Fibroblast of lung (primary cell): ENCODE results near the gene ITIH3. TPM values are rescaled to one million over a fixed set of nuclear protein-coding genes. Genes with fewer than 3 reads are reported as not detected.

Experiments used
- DNase-seq, 2 donors: peaks; one replicate each; pipeline versions ENCODE4 v3.0.0 to v3.0.0-alpha.2; 2010; ENCODE audit warnings: low read depth in 2 of 2
- H2AFZ ChIP-seq: 2 replicates; pipeline ENCODE4 v1.5.1; 2012; ENCODE audit warnings: low read length, control low read depth, inconsistent platforms
- H3K27ac ChIP-seq: 2 replicates; pipeline ENCODE4 v1.5.1; 2011; ENCODE audit warnings: low read length, control low read depth; ENCODE audit not compliant: insufficient read depth
- H3K27me3 ChIP-seq: 2 replicates; pipeline ENCODE4 v1.5.1; 2011; ENCODE audit warnings: mild to moderate bottlenecking, low read length; ENCODE audit not compliant: control insufficient read depth, insufficient read depth
- H3K36me3 ChIP-seq: 2 replicates; pipeline ENCODE4 v1.5.1; 2011; ENCODE audit warnings: low read length; ENCODE audit not compliant: control insufficient read depth, insufficient read depth
- H3K4me1 ChIP-seq: 2 replicates; pipeline ENCODE4 v1.5.1; 2011; ENCODE audit warnings: low read length; ENCODE audit not compliant: control insufficient read depth, insufficient read depth; ENCODE audit errors: extremely low read depth
- H3K4me2 ChIP-seq: 2 replicates; pipeline ENCODE4 v1.5.1; 2011; ENCODE audit warnings: low read length, control low read depth; ENCODE audit not compliant: insufficient read depth; ENCODE audit errors: extremely low read depth
- H3K4me3 ChIP-seq, 4 experiments: fragments of 200-600 bp in 1 of 4; sonication (generic) in 1 of 4; replicated peaks in 1 of 4; 2 replicates each; pipeline ENCODE4 v1.5.1; 2011 to 2016; ENCODE audit warnings: low read length in 4 of 4, low read depth in 3 of 4, mild to moderate bottlenecking in 3 of 4, control low read depth in 2 of 4, inconsistent platforms in 1 of 4, mixed read lengths in 1 of 4; ENCODE audit not compliant: insufficient read depth in 1 of 4; ENCODE audit errors: control extremely low read depth in 1 of 4
- H3K79me2 ChIP-seq: 2 replicates; pipeline ENCODE4 v1.5.1; 2012; ENCODE audit warnings: mild to moderate bottlenecking, low read length, inconsistent platforms; ENCODE audit not compliant: control insufficient read depth, insufficient read depth
- H3K9ac ChIP-seq: 2 replicates; pipeline ENCODE4 v1.5.1; 2011; ENCODE audit warnings: mild to moderate bottlenecking, low read length, control low read depth; ENCODE audit not compliant: insufficient read depth
- H3K9me3 ChIP-seq: 2 replicates; pipeline ENCODE4 v1.5.1; 2012; ENCODE audit warnings: low read depth, low read length; ENCODE audit not compliant: control insufficient read depth, insufficient read depth
- H4K20me1 ChIP-seq: 2 replicates; pipeline ENCODE4 v1.5.1; 2011; ENCODE audit warnings: low read length; ENCODE audit not compliant: control insufficient read depth, insufficient read depth; ENCODE audit errors: extremely low read depth
- EZH2 ChIP-seq: IDR thresholded peaks from 2 replicates; pipeline ENCODE4 v1.5.1; 2012; ENCODE audit warnings: low read length, control low read depth, mild to moderate bottlenecking; ENCODE audit errors: missing control alignments
- polyA plus RNA-seq, 2 donors: library from polyadenylated mRNA; depleted of rRNA in 1 of 2; stranded (reverse) in 1 of 2; unstranded in 1 of 2; fragments of >200 nt; gene quantifications; 2 replicates each; pipeline ENCODE4 v1.2.1, GENCODE V29; 2011 to 2012; ENCODE audit warnings: missing spikeins in 1 of 2
- total RNA-seq: library from RNA; depleted of rRNA; stranded (reverse); fragments of >200 nt; gene quantifications from 2 replicates; pipeline ENCODE4 v1.2.1, GENCODE V29; 2014
- TF ChIP-seq, protein P1 (sequence below), 2 donors: IDR thresholded peaks in 1 of 2; conservative IDR thresholded peaks in 1 of 2; 1 replicate in 1 of 2; 2 replicates in 1 of 2; pipeline ENCODE4 v1.5.1; 2011 to 2012; ENCODE audit warnings: low read length in 2 of 2, control low read depth in 1 of 2, inconsistent platforms in 1 of 2, low read depth in 1 of 2, mild to moderate bottlenecking in 1 of 2

Gene ITIH3
- total and polyA plus RNA-seq, 2 donors (not counting 1 experiment from before 2014, with no cell fraction given), result 0.17 to 1.5 TPM

- H3K9me3 ChIP-seq, result no peaks in the 10 kb centered on the region
- no peak overlapping the region for H3K4me2 ChIP-seq
- no peak overlapping the region for H2AFZ ChIP-seq
- TF ChIP-seq, protein P1, sequence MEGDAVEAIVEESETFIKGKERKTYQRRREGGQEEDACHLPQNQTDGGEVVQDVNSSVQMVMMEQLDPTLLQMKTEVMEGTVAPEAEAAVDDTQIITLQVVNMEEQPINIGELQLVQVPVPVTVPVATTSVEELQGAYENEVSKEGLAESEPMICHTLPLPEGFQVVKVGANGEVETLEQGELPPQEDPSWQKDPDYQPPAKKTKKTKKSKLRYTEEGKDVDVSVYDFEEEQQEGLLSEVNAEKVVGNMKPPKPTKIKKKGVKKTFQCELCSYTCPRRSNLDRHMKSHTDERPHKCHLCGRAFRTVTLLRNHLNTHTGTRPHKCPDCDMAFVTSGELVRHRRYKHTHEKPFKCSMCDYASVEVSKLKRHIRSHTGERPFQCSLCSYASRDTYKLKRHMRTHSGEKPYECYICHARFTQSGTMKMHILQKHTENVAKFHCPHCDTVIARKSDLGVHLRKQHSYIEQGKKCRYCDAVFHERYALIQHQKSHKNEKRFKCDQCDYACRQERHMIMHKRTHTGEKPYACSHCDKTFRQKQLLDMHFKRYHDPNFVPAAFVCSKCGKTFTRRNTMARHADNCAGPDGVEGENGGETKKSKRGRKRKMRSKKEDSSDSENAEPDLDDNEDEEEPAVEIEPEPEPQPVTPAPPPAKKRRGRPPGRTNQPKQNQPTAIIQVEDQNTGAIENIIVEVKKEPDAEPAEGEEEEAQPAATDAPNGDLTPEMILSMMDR (conservative IDR thresholded peaks at IDR 0.05 in 1 of 2, IDR thresholded peaks at IDR 0.05 in 1 of 2; ENCODE audit: low read depth in 1 of 2, low read length in 2 of 2), result no peak
- TF ChIP-seq EZH2, result no peak
- no peak overlapping the region for H3K27ac ChIP-seq
- no peak overlapping the region for H3K9ac ChIP-seq
- no peaks in the 10 kb centered on the region for H3K36me3 ChIP-seq
- H3K27me3 ChIP-seq, result peaks cover 17% of the 10 kb centered on the region
- DNase-seq, result no peak
- no peaks in the 10 kb centered on the region for H3K4me1 ChIP-seq
- no peak overlapping the region for H3K4me3 ChIP-seq
- no peaks in the 10 kb centered on the region for H3K79me2 ChIP-seq
- H4K20me1 ChIP-seq, result no peaks in the 10 kb centered on the region
Observed at GRCh38 chr3:52786330-52787215, 8.0 kb upstream of the ITIH3 start.

- no peaks in the 10 kb centered on the region for H4K20me1 ChIP-seq
- H2AFZ ChIP-seq, result no peak overlapping the region
- TF ChIP-seq, protein P1 (conservative IDR thresholded peaks at IDR 0.05 in 1 of 2, IDR thresholded peaks at IDR 0.05 in 1 of 2; ENCODE audit: low read depth in 1 of 2, low read length in 2 of 2), result no peak
- no peak for TF ChIP-seq EZH2
- H3K27me3 ChIP-seq, result peaks cover 14% of the 10 kb centered on the region
- no peak overlapping the region for H3K4me2 ChIP-seq
- H3K79me2 ChIP-seq, result no peaks in the 10 kb centered on the region
- no peak overlapping the region for H3K27ac ChIP-seq
- H3K36me3 ChIP-seq, result no peaks in the 10 kb centered on the region
- H3K4me1 ChIP-seq, result no peaks in the 10 kb centered on the region
- no peak for DNase-seq
- no peaks in the 10 kb centered on the region for H3K9me3 ChIP-seq
- no peak overlapping the region for H3K9ac ChIP-seq
- no peak overlapping the region for H3K4me3 ChIP-seq
Observed at GRCh38 chr3:52787246-52787645, 7.3 kb upstream of the ITIH3 start.

GRCh38 chr3:52787672-52788625 lies 6.6 kb upstream of the ITIH3 start:
- DNase-seq, result no peak
- no peaks in the 10 kb centered on the region for H4K20me1 ChIP-seq
- H3K9me3 ChIP-seq, result no peaks in the 10 kb centered on the region
- H3K4me2 ChIP-seq, result no peak overlapping the region
- H3K27ac ChIP-seq, result no peak overlapping the region
- TF ChIP-seq EZH2, result no peak
- TF ChIP-seq, protein P1 (conservative IDR thresholded peaks at IDR 0.05 in 1 of 2, IDR thresholded peaks at IDR 0.05 in 1 of 2; ENCODE audit: low read depth in 1 of 2, low read length in 2 of 2), result no peak
- no peaks in the 10 kb centered on the region for H3K79me2 ChIP-seq
- H3K36me3 ChIP-seq, result no peaks in the 10 kb centered on the region
- no peak overlapping the region for H3K4me3 ChIP-seq
- H3K9ac ChIP-seq, result no peak overlapping the region
- peaks cover 11% of the 10 kb centered on the region for H3K27me3 ChIP-seq
- H3K4me1 ChIP-seq, result no peaks in the 10 kb centered on the region
- H2AFZ ChIP-seq, result no peak overlapping the region
